HepG2 (cell line): Measurements from ENCODE around the gene FIZ1. TPM values are rescaled to one million over a fixed set of nuclear protein-coding genes. Genes with fewer than 3 reads are reported as not detected.

ENCODE experiments used
- ATAC-seq: fragments of 200-7000 bp; cut with Tn5 transposase; 3 replicates; pipeline ENCODE4 v1.9.1; 2020; ENCODE audit warnings: mild to moderate bottlenecking, moderate library complexity
- BruUV-seq: library from RNA; stranded (reverse); fragments of 400-500 nt; replicated peaks from 2 replicates; lab custom pipeline; 2021; lab: Mats Ljungman, UMichigan
- CTCF ChIA-PET: fragments of 300-600 bp; formaldehyde crosslinking; extraction: SDS; loops from one replicate; lab custom pipeline; 2021; ENCODE audit warnings: low total read pairs, inconsistent platforms, low intra/inter-chr PET ratio; lab: Yijun Ruan, JAX
- POLR2A ChIA-PET: fragments of 350-600 bp; sonication (Branson Sonifier 250); formaldehyde crosslinking; loops from one replicate; lab custom pipeline; 2020; ENCODE audit warnings: antibody characterized with exemption, inconsistent platforms; lab: Yijun Ruan, JAX
- DNase-seq: peaks from one replicate; pipeline ENCODE4 v3.0.0-alpha.2; 2015; ENCODE audit warnings: low spot score
- FAIRE-seq: peaks from 3 replicates; lab custom pipeline; 2011; peaks lifted over from hg19 to GRCh38; lab: Jason Lieb, UNC
- H2AFZ ChIP-seq: one replicate; pipeline ENCODE4 v1.6.1; 2011; ENCODE audit warnings: low read length, inconsistent platforms
- H3K27ac ChIP-seq: fragments of 300-600 bp; 3 replicates; pipeline ENCODE4 v1.8.0; 2011; ENCODE audit warnings: mixed run types, mild to moderate bottlenecking, mixed read lengths, low read length, inconsistent platforms; ENCODE audit not compliant: insufficient read depth; ENCODE audit errors: extremely low read length
- H3K27me3 ChIP-seq, 2 experiments: fragments of 200-600 bp in 1 of 2; 2 replicates in 1 of 2; 3 replicates in 1 of 2; pipeline versions ENCODE4 v1.6.0 to v1.8.0; 2011; ENCODE audit warnings: low read length in 2 of 2, mild to moderate bottlenecking in 2 of 2, moderate library complexity in 2 of 2, inconsistent platforms in 1 of 2; ENCODE audit not compliant: insufficient read depth in 2 of 2, control insufficient read depth in 1 of 2
- H3K36me3 ChIP-seq, 2 experiments: fragments of 200-600 bp in 1 of 2; replicated peaks in 1 of 2; 2 replicates in 1 of 2; 3 replicates in 1 of 2; pipeline versions ENCODE4 v1.5.1 to v1.8.0; 2011; ENCODE audit warnings: low read length in 2 of 2, inconsistent platforms in 1 of 2; ENCODE audit not compliant: insufficient read depth in 2 of 2, control insufficient read depth in 1 of 2
- H3K4me1 ChIP-seq: 2 replicates; pipeline ENCODE4 v1.5.1; 2012; ENCODE audit warnings: low read length, inconsistent platforms; ENCODE audit not compliant: insufficient read depth
- H3K4me2 ChIP-seq: 2 replicates; pipeline ENCODE4 v1.6.0; 2011; ENCODE audit warnings: low read depth, low read length, inconsistent platforms
- H3K4me3 ChIP-seq, 3 experiments: fragments of 200-600 bp in 1 of 3; sonication (generic), shearing (Covaris generic) in 1 of 3; replicated peaks in 1 of 3; 2 replicates each; pipeline ENCODE4 v1.5.1; 2011 to 2016; ENCODE audit warnings: low read length in 3 of 3, inconsistent platforms in 2 of 3, low read depth in 2 of 3, mild to moderate bottlenecking in 2 of 3, control low read depth in 1 of 3, mixed read lengths in 1 of 3; ENCODE audit not compliant: insufficient read depth in 1 of 3
- H3K79me2 ChIP-seq: one replicate; pipeline ENCODE4 v1.6.1; 2011; ENCODE audit warnings: low read length, inconsistent platforms; ENCODE audit not compliant: insufficient read depth
- H3K9ac ChIP-seq: 2 replicates; pipeline ENCODE4 v1.6.0; 2011; ENCODE audit warnings: mild to moderate bottlenecking, low read depth, low read length, inconsistent platforms; ENCODE audit not compliant: insufficient read depth
- H3K9me3 ChIP-seq: 2 replicates; pipeline ENCODE4 v1.5.1; 2012; ENCODE audit warnings: mild to moderate bottlenecking, low read length
- H4K20me1 ChIP-seq: 2 replicates; pipeline ENCODE4 v1.6.0; 2011; ENCODE audit warnings: inconsistent platforms, mild to moderate bottlenecking, low read length, moderate library complexity; ENCODE audit not compliant: insufficient read depth
- ATF7 ChIP-seq, 2 experiments: fragments of 450-650 bp in 1 of 2; sonication (generic) in 1 of 2; formaldehyde crosslinking in 1 of 2; IDR thresholded peaks; 2 replicates each; pipeline versions ENCODE4 v1.4.0 to v1.6.1; 2016 to 2020; ENCODE audit warnings: antibody characterized with exemption in 1 of 2, mild to moderate bottlenecking in 1 of 2, missing genetic modification reagents in 1 of 2
- DMTF1 ChIP-seq: sonication (generic); formaldehyde crosslinking; IDR thresholded peaks from 2 replicates; pipeline ENCODE4 v1.4.0; 2020; ENCODE audit warnings: mild to moderate bottlenecking, missing genetic modification reagents
- EEA1 ChIP-seq: sonication (generic); formaldehyde crosslinking; IDR thresholded peaks from 2 replicates; pipeline ENCODE4 v1.5.1; 2020; ENCODE audit warnings: mild to moderate bottlenecking, missing genetic modification reagents, borderline replicate concordance
- ELK4 ChIP-seq: sonication (generic); formaldehyde crosslinking; IDR thresholded peaks from 2 replicates; pipeline ENCODE4 v1.9.0; 2021; ENCODE audit warnings: missing genetic modification reagents, borderline replicate concordance
- FOSL1 ChIP-seq: sonication (generic); formaldehyde crosslinking; IDR thresholded peaks from 2 replicates; pipeline ENCODE4 v1.9.0; 2021; ENCODE audit warnings: missing genetic modification reagents, borderline replicate concordance
- MXD1 ChIP-seq: sonication (generic); formaldehyde crosslinking; IDR thresholded peaks from 2 replicates; pipeline ENCODE4 v1.4.0; 2020; ENCODE audit warnings: mild to moderate bottlenecking, missing genetic modification reagents
- MXI1 ChIP-seq: IDR thresholded peaks from 3 replicates; pipeline ENCODE4 v1.6.1; 2012; ENCODE audit warnings: low read depth, low read length, inconsistent platforms, borderline replicate concordance
- NAIF1 ChIP-seq: sonication (generic); formaldehyde crosslinking; IDR thresholded peaks from 2 replicates; pipeline ENCODE4 v1.5.0; 2020; ENCODE audit warnings: mild to moderate bottlenecking, missing genetic modification reagents, borderline replicate concordance
- RBM39 ChIP-seq: fragments of 200-400 bp; formaldehyde crosslinking; IDR thresholded peaks from one replicate; pipeline ENCODE4 v1.6.1; 2018; ENCODE audit warnings: antibody characterized with exemption, mild to moderate bottlenecking, low read depth, low read length; ENCODE audit not compliant: poor library complexity, severe bottlenecking
- REL ChIP-seq: sonication (generic); formaldehyde crosslinking; conservative IDR thresholded peaks from 2 replicates; pipeline ENCODE4 v1.8.0; 2022; ENCODE audit warnings: mild to moderate bottlenecking, missing genetic modification reagents, moderate library complexity
- SPEN ChIP-seq: sonication (generic); formaldehyde crosslinking; IDR thresholded peaks from 2 replicates; pipeline ENCODE4 v1.5.1; 2020; ENCODE audit warnings: low read depth, mild to moderate bottlenecking, missing genetic modification reagents
- THYN1 ChIP-seq: sonication (generic); formaldehyde crosslinking; IDR thresholded peaks from 2 replicates; pipeline ENCODE4 v1.8.1; 2023; ENCODE audit warnings: low read depth, mild to moderate bottlenecking, moderate library complexity, missing genetic modification reagents, borderline replicate concordance
- ZKSCAN1 ChIP-seq: fragments of 150-350 bp; IDR thresholded peaks from 2 replicates; pipeline ENCODE4 v1.6.1; 2014; ENCODE audit warnings: low read length
- WGBS: methylation state at CpG from one replicate; pipeline ENCODE4 v1.1.6; 2017; ENCODE audit warnings: low lambda C conversion rate; 5-methylcytosine and 5-hydroxymethylcytosine counted together
- in situ Hi-C: cut with HindIII; loops from 2 replicates; pipeline ENCODE4 v1.10.0; 2017; ENCODE audit warnings: low pct_unique_long_range_greater_than_20kb; ENCODE audit not compliant: extremely low pct_ligation_motif_present
- intact Hi-C: fragments of 100-400 bp; cut with micrococcal nuclease; formaldehyde crosslinking; loops from one replicate; pipeline ENCODE4 v1.10.0; 2022; ENCODE audit not compliant: unreplicated experiment
- polyA plus RNA-seq, 8 experiments: library from polyadenylated mRNA; depleted of rRNA in 3 of 8; stranded (reverse) in 7 of 8; unstranded in 1 of 8; fragments of >200 nt; fragmentation: Illumina TruSeq in 4 of 8; extraction: Trizol in 4 of 8; gene quantifications; 2 replicates each; pipeline versions ENCODE4 v1.2.1 to v1.2.3, GENCODE V29; 2011 to 2016; ENCODE audit warnings: low read depth in 4 of 8, missing spikeins in 1 of 8, mixed read lengths in 1 of 8; ENCODE audit not compliant: insufficient read depth in 1 of 8
- total RNA-seq, 5 experiments: library from RNA; depleted of rRNA; stranded (reverse); fragments of >200 nt; fragmentation: Illumina TruSeq; extraction: Trizol; gene quantifications; 2 replicates each; pipeline ENCODE4 v1.2.3, GENCODE V29; 2016; ENCODE audit warnings: low read depth in 1 of 5

Gene FIZ1
- total and polyA plus RNA-seq, 2 of the 13 experiments (the other 11 are each of a cell fraction or from before 2014, with no cell fraction given) = 3.6 to 5.9 TPM

GRCh38 chr19:55605207-55605636 is 5.9 kb upstream of the FIZ1 start (continued):
- TF ChIP-seq ELK4 (CRISPR knock-in tag) = no peak
- no peak for TF ChIP-seq NAIF1 (CRISPR knock-in tag)
- TF ChIP-seq EEA1 (CRISPR knock-in tag) = no peak
- no peak for TF ChIP-seq REL (CRISPR knock-in tag)
- no peak for TF ChIP-seq RBM39
- TF ChIP-seq ATF7 (IDR thresholded peaks at IDR 0.05) = no peak
- TF ChIP-seq ATF7 (CRISPR knock-in tag; IDR thresholded peaks at IDR 0.05) = no peak
- no peak for TF ChIP-seq FOSL1
- TF ChIP-seq MXD1 (CRISPR knock-in tag) = no peak
- TF ChIP-seq ZKSCAN1 = no peak
- no peak for TF ChIP-seq THYN1 (CRISPR knock-in tag)
- TF ChIP-seq, all 625 proteins: peak for 75

- Histone ChIP-seq H3K4me1 (peaks cover 52% of the 10 kb centered on the region), H3K9me3 (no peaks in the 10 kb centered on the region), H3K79me2 (peaks cover 15% of the 10 kb centered on the region), H3K27ac (no peak overlapping the region), H2AFZ (no peak overlapping the region), H3K9ac (no peak overlapping the region), H3K4me3 (no peak overlapping the region), H4K20me1 (0 out of 2 replicates have a peak, but pooled peaks cover 1% of the 10 kb centered on the region), H3K4me2 (no peak overlapping the region), H3K27me3 (no peaks in the 10 kb centered on the region; a peak in 1 of 5 replicates), H3K36me3 (no peaks in the 10 kb centered on the region; a peak in 1 of 5 replicates)
- no peak for FAIRE-seq
- ChIA-PET POLR2A (interaction anchor here (1.0 to 2.0 kb wide), 3 partner anchors 51 to 58 kb away, joined by 3 to 7 read pairs (median 4); partner anchors contain the start of gene U2AF2), CTCF (no interaction called here)
- WGBS = 94% methylated on average over 22 of the region's 22 CpGs
- TF ChIP-seq MXI1 (no peak), DMTF1 (CRISPR knock-in tag) (no peak), SPEN (no peak)
- in situ Hi-C loops (no loop called here), intact Hi-C loops (loop anchor here (10.0 kb wide), 1 partner anchor 49 kb away; no protein-coding TSS in a partner anchor)
- BruUV-seq = no TSS peak
- no peak for DNase-seq
- ATAC-seq = no peak
These were observed 4.4 kb upstream of the FIZ1 start for GRCh38 chr19:55603581-55604292.
